ENCODE data around the gene SGTA.

The SGTA gene

DNA sequence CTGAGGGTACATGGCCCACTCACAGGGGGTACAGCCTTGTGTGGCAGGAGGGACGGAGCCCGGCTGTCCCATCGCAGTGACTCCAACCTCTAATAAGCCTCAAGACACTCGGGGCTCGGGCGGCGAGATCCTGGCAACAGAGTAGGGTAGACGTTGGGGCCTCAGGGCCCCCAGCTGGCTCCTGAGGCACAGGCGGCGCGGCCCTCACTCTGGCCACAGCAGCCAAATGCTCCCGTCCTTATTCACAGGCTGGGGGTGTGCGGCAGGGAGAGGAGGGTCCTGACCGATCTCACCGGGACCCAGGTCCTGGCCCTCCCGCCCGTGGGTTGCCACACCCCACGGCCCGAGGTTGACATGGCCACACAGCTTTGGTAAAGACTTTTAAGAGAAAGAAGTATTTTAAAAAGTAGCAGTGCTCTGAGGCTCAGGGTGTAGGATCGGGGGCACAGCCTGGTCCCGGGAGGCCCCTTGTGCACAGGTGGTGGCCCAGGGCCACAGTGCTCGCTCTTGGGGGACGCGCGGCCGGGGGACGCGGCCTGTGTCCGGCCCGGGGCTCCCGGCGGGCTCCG is 50.8 kb downstream of the SGTA start:
- H2AFZ ChIP-seq (ENCODE audit: low read length), result no peak overlapping the region
- H3F3A ChIP-seq (ENCODE audit: insufficient read depth, low read length), result no peaks in the 10 kb centered on the region
- no peaks in the 10 kb centered on the region for H3K4me1 ChIP-seq (ENCODE audit: low read length)
- H3K9me3 ChIP-seq (replicated peaks; ENCODE audit: insufficient read depth, low read length), result no peaks in the 10 kb centered on the region
- peaks cover 9% of the 10 kb centered on the region for H3K27me3 ChIP-seq (replicated peaks; ENCODE audit: insufficient read depth, low read length)
- H3K4me3 ChIP-seq (ENCODE audit: low read length), result no peak overlapping the region
- no peaks in the 10 kb centered on the region for H4K20me1 ChIP-seq (ENCODE audit: insufficient read depth, low read length)
- DNase-seq, result no peak
- H3K27ac ChIP-seq (ENCODE audit: low read length), result no peak overlapping the region
- no peaks in the 10 kb centered on the region for H3K9me2 ChIP-seq (replicated peaks; ENCODE audit: insufficient read depth, low read length)
- peaks cover 18% of the 10 kb centered on the region for H3K79me2 ChIP-seq (ENCODE audit: low read length)
- H3K9ac ChIP-seq (ENCODE audit: low read length), result no peak overlapping the region
- TF ChIP-seq EZH2 (optimal IDR thresholded peaks at IDR 0.05; ENCODE audit: low read depth, low read length), result no peak
- TF ChIP-seq, protein P1, sequence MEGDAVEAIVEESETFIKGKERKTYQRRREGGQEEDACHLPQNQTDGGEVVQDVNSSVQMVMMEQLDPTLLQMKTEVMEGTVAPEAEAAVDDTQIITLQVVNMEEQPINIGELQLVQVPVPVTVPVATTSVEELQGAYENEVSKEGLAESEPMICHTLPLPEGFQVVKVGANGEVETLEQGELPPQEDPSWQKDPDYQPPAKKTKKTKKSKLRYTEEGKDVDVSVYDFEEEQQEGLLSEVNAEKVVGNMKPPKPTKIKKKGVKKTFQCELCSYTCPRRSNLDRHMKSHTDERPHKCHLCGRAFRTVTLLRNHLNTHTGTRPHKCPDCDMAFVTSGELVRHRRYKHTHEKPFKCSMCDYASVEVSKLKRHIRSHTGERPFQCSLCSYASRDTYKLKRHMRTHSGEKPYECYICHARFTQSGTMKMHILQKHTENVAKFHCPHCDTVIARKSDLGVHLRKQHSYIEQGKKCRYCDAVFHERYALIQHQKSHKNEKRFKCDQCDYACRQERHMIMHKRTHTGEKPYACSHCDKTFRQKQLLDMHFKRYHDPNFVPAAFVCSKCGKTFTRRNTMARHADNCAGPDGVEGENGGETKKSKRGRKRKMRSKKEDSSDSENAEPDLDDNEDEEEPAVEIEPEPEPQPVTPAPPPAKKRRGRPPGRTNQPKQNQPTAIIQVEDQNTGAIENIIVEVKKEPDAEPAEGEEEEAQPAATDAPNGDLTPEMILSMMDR (IDR thresholded peaks at IDR 0.05; ENCODE audit: low read length), result no peak
- no peak for TF ChIP-seq EZH2phosphoT487 (IDR thresholded peaks at IDR 0.05; ENCODE audit: low read length)
- H3K36me3 ChIP-seq (replicated peaks; ENCODE audit: insufficient read depth, low read length), result no peaks in the 10 kb centered on the region; the same call in 1 of the 2 replicates
- H3K4me2 ChIP-seq (ENCODE audit: low read depth, low read length), result no peak overlapping the region

- Histone ChIP-seq H4K20me1 (ENCODE audit: insufficient read depth, low read length) (no peaks in the 10 kb centered on the region), H3F3A (ENCODE audit: insufficient read depth, low read length) (no peaks in the 10 kb centered on the region), H2AFZ (ENCODE audit: low read length) (no peak overlapping the region), H3K9ac (ENCODE audit: low read length) (no peak overlapping the region), H3K27ac (ENCODE audit: low read length) (no peak overlapping the region), H3K4me1 (ENCODE audit: low read length) (no peaks in the 10 kb centered on the region), H3K4me2 (ENCODE audit: low read depth, low read length) (no peak overlapping the region), H3K27me3 (replicated peaks; ENCODE audit: insufficient read depth, low read length) (peaks cover 18% of the 10 kb centered on the region), H3K9me2 (replicated peaks; ENCODE audit: insufficient read depth, low read length) (no peaks in the 10 kb centered on the region), H3K4me3 (ENCODE audit: low read length) (no peak overlapping the region), H3K79me2 (ENCODE audit: low read length) (peaks cover 9% of the 10 kb centered on the region), H3K9me3 (replicated peaks; ENCODE audit: insufficient read depth, low read length) (no peaks in the 10 kb centered on the region), H3K36me3 (replicated peaks; ENCODE audit: insufficient read depth, low read length) (no peaks in the 10 kb centered on the region; the same call in 1 of the 2 replicates)
- TF ChIP-seq, protein P1 (IDR thresholded peaks at IDR 0.05; ENCODE audit: low read length), result no peak
- TF ChIP-seq EZH2 (optimal IDR thresholded peaks at IDR 0.05; ENCODE audit: low read depth, low read length), result no peak
- no peak for TF ChIP-seq EZH2phosphoT487 (IDR thresholded peaks at IDR 0.05; ENCODE audit: low read length)
- DNase-seq, result no peak
Measured at GRCh38 chr19:2731181-2731995, 51.7 kb downstream of the SGTA start.

- Histone ChIP-seq H4K20me1 (ENCODE audit: insufficient read depth, low read length) (no peaks in the 10 kb centered on the region), H3K4me3 (ENCODE audit: low read length) (no peak overlapping the region), H3K36me3 (replicated peaks; ENCODE audit: insufficient read depth, low read length) (no peaks in the 10 kb centered on the region), H3K27me3 (replicated peaks; ENCODE audit: insufficient read depth, low read length) (peaks cover 28% of the 10 kb centered on the region), H3K27ac (ENCODE audit: low read length) (no peak overlapping the region), H3K79me2 (ENCODE audit: low read length) (no peaks in the 10 kb centered on the region; the same call in 1 of the 2 replicates), H2AFZ (ENCODE audit: low read length) (no peak overlapping the region), H3K4me2 (ENCODE audit: low read depth, low read length) (no peak overlapping the region), H3K4me1 (ENCODE audit: low read length) (no peaks in the 10 kb centered on the region), H3F3A (ENCODE audit: insufficient read depth, low read length) (no peaks in the 10 kb centered on the region), H3K9me3 (replicated peaks; ENCODE audit: insufficient read depth, low read length) (no peaks in the 10 kb centered on the region), H3K9ac (ENCODE audit: low read length) (no peak overlapping the region), H3K9me2 (replicated peaks; ENCODE audit: insufficient read depth, low read length) (no peaks in the 10 kb centered on the region)
- no peak for TF ChIP-seq EZH2 (optimal IDR thresholded peaks at IDR 0.05; ENCODE audit: low read depth, low read length)
- no peak for TF ChIP-seq EZH2phosphoT487 (IDR thresholded peaks at IDR 0.05; ENCODE audit: low read length)
- TF ChIP-seq, protein P1 (IDR thresholded peaks at IDR 0.05; ENCODE audit: low read length), result no peak
- no peak for DNase-seq
Measured at GRCh38 chr19:2729943-2730818, 52.9 kb downstream of the SGTA start.
